Measurements from ENCODE around the gene CFAP107. TPM values are rescaled to one million over a fixed set of nuclear protein-coding genes. Genes with fewer than 3 reads are reported as not detected.

Gene CFAP107
- polyA plus RNA-seq, 1 donor from 2014 or later, result not detected

DNA sequence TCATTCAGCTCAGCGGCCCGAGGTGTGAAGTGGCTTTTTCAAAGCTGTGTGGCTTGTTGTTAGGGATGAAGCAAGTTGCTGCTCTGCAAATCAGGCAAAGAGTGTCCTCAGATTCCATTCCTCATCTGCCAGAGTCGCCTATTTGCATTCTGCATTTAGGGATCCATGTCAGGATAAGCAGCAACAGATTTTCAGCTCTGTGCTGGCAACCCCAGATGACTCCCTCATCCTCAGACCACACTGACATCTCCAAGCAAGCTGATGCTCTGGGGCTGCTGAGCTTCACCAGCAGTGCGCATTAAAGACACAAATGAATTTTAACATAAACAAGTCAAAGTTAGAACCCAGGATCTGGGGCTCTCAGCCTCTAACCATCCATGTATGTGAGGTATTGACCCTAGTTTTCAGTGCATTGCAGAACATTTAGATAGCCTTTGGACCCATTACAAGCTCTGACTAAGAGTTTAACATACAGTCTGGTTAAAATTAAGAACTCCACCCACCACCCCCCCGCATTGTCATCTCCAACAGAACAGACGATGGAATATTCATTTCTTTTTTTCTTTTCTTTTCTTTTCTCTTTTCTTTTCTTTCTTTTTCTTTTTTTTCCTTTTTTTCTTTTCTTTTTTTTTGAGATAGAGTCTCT lies 10.9 kb downstream of the CFAP107 start:
- Histone ChIP-seq H3K27ac (ENCODE audit: low read length) (no peak overlapping the region), H3K4me3 (ENCODE audit: low read length) (no peak overlapping the region), H3K79me2 (replicated peaks; ENCODE audit: insufficient read depth, low read length) (no peaks in the 10 kb centered on the region), H3K9ac (ENCODE audit: low read length) (no peak overlapping the region), H3K4me2 (ENCODE audit: low read length) (no peak overlapping the region), H3F3A (ENCODE audit: insufficient read depth, low read length, poor library complexity, severe bottlenecking) (no peaks in the 10 kb centered on the region), H3K9me3 (ENCODE audit: low read length) (no peaks in the 10 kb centered on the region), H3K9me2 (ENCODE audit: insufficient read depth, low read length) (no peaks in the 10 kb centered on the region), H4K20me1 (ENCODE audit: insufficient read depth) (no peaks in the 10 kb centered on the region), H3K27me3 (ENCODE audit: insufficient read depth, low read depth, low read length) (no peaks in the 10 kb centered on the region), H2AFZ (ENCODE audit: low read depth, low read length) (no peak overlapping the region), H3K36me3 (ENCODE audit: insufficient read depth, low read length) (no peaks in the 10 kb centered on the region)
- TF ChIP-seq, protein P1, sequence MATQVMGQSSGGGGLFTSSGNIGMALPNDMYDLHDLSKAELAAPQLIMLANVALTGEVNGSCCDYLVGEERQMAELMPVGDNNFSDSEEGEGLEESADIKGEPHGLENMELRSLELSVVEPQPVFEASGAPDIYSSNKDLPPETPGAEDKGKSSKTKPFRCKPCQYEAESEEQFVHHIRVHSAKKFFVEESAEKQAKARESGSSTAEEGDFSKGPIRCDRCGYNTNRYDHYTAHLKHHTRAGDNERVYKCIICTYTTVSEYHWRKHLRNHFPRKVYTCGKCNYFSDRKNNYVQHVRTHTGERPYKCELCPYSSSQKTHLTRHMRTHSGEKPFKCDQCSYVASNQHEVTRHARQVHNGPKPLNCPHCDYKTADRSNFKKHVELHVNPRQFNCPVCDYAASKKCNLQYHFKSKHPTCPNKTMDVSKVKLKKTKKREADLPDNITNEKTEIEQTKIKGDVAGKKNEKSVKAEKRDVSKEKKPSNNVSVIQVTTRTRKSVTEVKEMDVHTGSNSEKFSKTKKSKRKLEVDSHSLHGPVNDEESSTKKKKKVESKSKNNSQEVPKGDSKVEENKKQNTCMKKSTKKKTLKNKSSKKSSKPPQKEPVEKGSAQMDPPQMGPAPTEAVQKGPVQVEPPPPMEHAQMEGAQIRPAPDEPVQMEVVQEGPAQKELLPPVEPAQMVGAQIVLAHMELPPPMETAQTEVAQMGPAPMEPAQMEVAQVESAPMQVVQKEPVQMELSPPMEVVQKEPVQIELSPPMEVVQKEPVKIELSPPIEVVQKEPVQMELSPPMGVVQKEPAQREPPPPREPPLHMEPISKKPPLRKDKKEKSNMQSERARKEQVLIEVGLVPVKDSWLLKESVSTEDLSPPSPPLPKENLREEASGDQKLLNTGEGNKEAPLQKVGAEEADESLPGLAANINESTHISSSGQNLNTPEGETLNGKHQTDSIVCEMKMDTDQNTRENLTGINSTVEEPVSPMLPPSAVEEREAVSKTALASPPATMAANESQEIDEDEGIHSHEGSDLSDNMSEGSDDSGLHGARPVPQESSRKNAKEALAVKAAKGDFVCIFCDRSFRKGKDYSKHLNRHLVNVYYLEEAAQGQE (IDR thresholded peaks at IDR 0.05; ENCODE audit: borderline replicate concordance), result no peak
- TF ChIP-seq EP300 (conservative IDR thresholded peaks at IDR 0.05; ENCODE audit: poor library complexity, severe bottlenecking), result no peak
- no peak for TF ChIP-seq POLR2AphosphoS5 (IDR thresholded peaks at IDR 0.05)
- no peak for TF ChIP-seq RAD21 (conservative IDR thresholded peaks at IDR 0.05)
- TF ChIP-seq MXI1 (conservative IDR thresholded peaks at IDR 0.05; ENCODE audit: poor library complexity, severe bottlenecking), result no peak
- TF ChIP-seq EZH2 (IDR thresholded peaks at IDR 0.05; ENCODE audit: borderline replicate concordance, insufficient read depth, low read length, poor library complexity, severe bottlenecking), result no peak
- no peak for TF ChIP-seq SMC3 (conservative IDR thresholded peaks at IDR 0.05; ENCODE audit: poor library complexity)
- TF ChIP-seq, protein P2, sequence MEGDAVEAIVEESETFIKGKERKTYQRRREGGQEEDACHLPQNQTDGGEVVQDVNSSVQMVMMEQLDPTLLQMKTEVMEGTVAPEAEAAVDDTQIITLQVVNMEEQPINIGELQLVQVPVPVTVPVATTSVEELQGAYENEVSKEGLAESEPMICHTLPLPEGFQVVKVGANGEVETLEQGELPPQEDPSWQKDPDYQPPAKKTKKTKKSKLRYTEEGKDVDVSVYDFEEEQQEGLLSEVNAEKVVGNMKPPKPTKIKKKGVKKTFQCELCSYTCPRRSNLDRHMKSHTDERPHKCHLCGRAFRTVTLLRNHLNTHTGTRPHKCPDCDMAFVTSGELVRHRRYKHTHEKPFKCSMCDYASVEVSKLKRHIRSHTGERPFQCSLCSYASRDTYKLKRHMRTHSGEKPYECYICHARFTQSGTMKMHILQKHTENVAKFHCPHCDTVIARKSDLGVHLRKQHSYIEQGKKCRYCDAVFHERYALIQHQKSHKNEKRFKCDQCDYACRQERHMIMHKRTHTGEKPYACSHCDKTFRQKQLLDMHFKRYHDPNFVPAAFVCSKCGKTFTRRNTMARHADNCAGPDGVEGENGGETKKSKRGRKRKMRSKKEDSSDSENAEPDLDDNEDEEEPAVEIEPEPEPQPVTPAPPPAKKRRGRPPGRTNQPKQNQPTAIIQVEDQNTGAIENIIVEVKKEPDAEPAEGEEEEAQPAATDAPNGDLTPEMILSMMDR (IDR thresholded peaks at IDR 0.05; ENCODE audit: poor library complexity, severe bottlenecking), result no peak
- TF ChIP-seq TAF1 (IDR thresholded peaks at IDR 0.05; ENCODE audit: low read depth), result no peak

DNA sequence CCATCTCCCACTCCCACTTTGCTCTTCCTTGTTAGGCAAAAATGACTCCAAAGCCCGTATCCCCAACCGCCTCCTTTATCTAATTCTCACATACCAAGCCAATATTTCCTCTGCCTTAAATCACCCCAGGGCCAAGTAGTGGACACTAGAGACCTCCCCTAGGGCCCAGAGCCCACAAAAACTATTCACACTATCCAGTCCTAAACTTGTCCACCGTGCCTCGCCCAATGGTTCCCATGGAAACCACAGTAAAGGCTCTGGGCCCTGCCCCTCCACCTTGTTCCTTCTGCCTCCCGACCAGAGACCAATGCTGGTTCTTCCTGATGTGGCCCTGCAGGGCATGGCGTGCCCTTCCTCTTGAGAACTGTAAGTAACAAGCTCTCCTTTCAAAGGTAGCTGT lies 11.8 kb downstream of the CFAP107 start:
- no peak for TF ChIP-seq POLR2AphosphoS5 (IDR thresholded peaks at IDR 0.05)
- no peak for TF ChIP-seq EP300 (conservative IDR thresholded peaks at IDR 0.05; ENCODE audit: poor library complexity, severe bottlenecking)
- no peak for TF ChIP-seq SMC3 (conservative IDR thresholded peaks at IDR 0.05; ENCODE audit: poor library complexity)
- no peak for TF ChIP-seq EZH2 (IDR thresholded peaks at IDR 0.05; ENCODE audit: borderline replicate concordance, insufficient read depth, low read length, poor library complexity, severe bottlenecking)
- TF ChIP-seq TAF1 (IDR thresholded peaks at IDR 0.05; ENCODE audit: low read depth), result no peak
- TF ChIP-seq, protein P1 (IDR thresholded peaks at IDR 0.05; ENCODE audit: borderline replicate concordance), result no peak
- no peak for TF ChIP-seq RAD21 (conservative IDR thresholded peaks at IDR 0.05)
- TF ChIP-seq MXI1 (conservative IDR thresholded peaks at IDR 0.05; ENCODE audit: poor library complexity, severe bottlenecking), result no peak
- TF ChIP-seq, protein P2 (IDR thresholded peaks at IDR 0.05; ENCODE audit: poor library complexity, severe bottlenecking), result no peak
- H3K36me3 ChIP-seq (ENCODE audit: insufficient read depth, low read length), result no peaks in the 10 kb centered on the region
- H3K79me2 ChIP-seq (replicated peaks; ENCODE audit: insufficient read depth, low read length), result no peaks in the 10 kb centered on the region
- no peaks in the 10 kb centered on the region for H3K9me3 ChIP-seq (ENCODE audit: low read length)
- H3K9me2 ChIP-seq (ENCODE audit: insufficient read depth, low read length), result no peaks in the 10 kb centered on the region
- no peaks in the 10 kb centered on the region for H3F3A ChIP-seq (ENCODE audit: insufficient read depth, low read length, poor library complexity, severe bottlenecking)
- no peaks in the 10 kb centered on the region for H3K27me3 ChIP-seq (ENCODE audit: insufficient read depth, low read depth, low read length)
- H3K27ac ChIP-seq (ENCODE audit: low read length), result no peak overlapping the region
- H3K4me2 ChIP-seq (ENCODE audit: low read length), result no peak overlapping the region
- no peak overlapping the region for H3K4me3 ChIP-seq (ENCODE audit: low read length)
- no peak overlapping the region for H2AFZ ChIP-seq (ENCODE audit: low read depth, low read length)
- no peaks in the 10 kb centered on the region for H4K20me1 ChIP-seq (ENCODE audit: insufficient read depth)
- H3K9ac ChIP-seq (ENCODE audit: low read length), result no peak overlapping the region

All from neural cell (in vitro differentiated cells).